Testis (tissue), 3 donors: ENCODE measurements around the gene SYPL1. TPM values are rescaled to one million over a fixed set of nuclear protein-coding genes. Genes with fewer than 3 reads are reported as not detected.

ENCODE experiments used
- DNase-seq: peaks from one replicate; pipeline ENCODE4 v3.0.0-alpha.2; 2019
- H3K27ac ChIP-seq, 2 donors: fragments of 200-600 bp; sonication (generic); one replicate each; pipeline ENCODE4 v1.5.1; 2019
- H3K27me3 ChIP-seq: fragments of 200-600 bp; sonication (generic); one replicate; pipeline ENCODE4 v1.5.1; 2019
- H3K36me3 ChIP-seq: fragments of 200-600 bp; sonication (generic); one replicate; pipeline ENCODE4 v1.5.1; 2017; ENCODE audit warnings: low read depth; ENCODE audit errors: missing control alignments
- H3K4me1 ChIP-seq: fragments of 200-600 bp; sonication (generic); one replicate; pipeline ENCODE4 v1.5.1; 2019
- H3K4me3 ChIP-seq, 2 donors: fragments of 200-600 bp; sonication (generic); one replicate each; pipeline ENCODE4 v1.5.1; 2017 to 2019
- H3K9me3 ChIP-seq: fragments of 200-600 bp; sonication (generic); one replicate; pipeline ENCODE4 v1.5.1; 2017
- POLR2A ChIP-seq: fragments of 450-650 bp; IDR thresholded peaks from one replicate; pipeline ENCODE4 v1.6.1; 2017; ENCODE audit warnings: antibody characterized with exemption, mild to moderate bottlenecking, moderate library complexity
- WGBS, 2 donors: methylation state at CpG; one replicate each; pipeline ENCODE4 v1.1.5; 2018; 5-methylcytosine and 5-hydroxymethylcytosine counted together
- intact Hi-C: fragments of 100-400 bp; cut with DNase I; formaldehyde crosslinking; loops from one replicate; pipeline ENCODE4 v1.15.1; 2023; ENCODE audit warnings: low total_unique reads
- polyA plus RNA-seq: library from polyadenylated mRNA; stranded (reverse); fragments of 350-450 nt; fragmentation: Illumina TruSeq; extraction: RNeasy Lipid Tissue Mini Kit (QIAGEN cat#74804); gene quantifications from one replicate; pipeline ENCODE4 v1.2.3, GENCODE V29; 2014; ENCODE audit warnings: low read depth, low replicate concordance; ENCODE audit not compliant: insufficient read depth
- total RNA-seq, 2 donors: library from RNA; depleted of rRNA; stranded (reverse); fragments of >200 nt; gene quantifications; one replicate each; pipeline ENCODE4 v1.2.3, GENCODE V29; 2016
- TF ChIP-seq, protein P1 (sequence below), 3 experiments: fragments of 450-650 bp in 2 of 3; fragments of 200-600 bp in 1 of 3; sonication (generic) in 1 of 3; IDR thresholded peaks; one replicate each; pipeline ENCODE4 v1.5.1; 2016 to 2019; ENCODE audit warnings: antibody characterized with exemption in 3 of 3, mild to moderate bottlenecking in 2 of 3, moderate library complexity in 1 of 3

SYPL1 gene
- total and polyA plus RNA-seq, 3 donors from 2014 or later = 100.0 to 209 (median 116) TPM

DNA sequence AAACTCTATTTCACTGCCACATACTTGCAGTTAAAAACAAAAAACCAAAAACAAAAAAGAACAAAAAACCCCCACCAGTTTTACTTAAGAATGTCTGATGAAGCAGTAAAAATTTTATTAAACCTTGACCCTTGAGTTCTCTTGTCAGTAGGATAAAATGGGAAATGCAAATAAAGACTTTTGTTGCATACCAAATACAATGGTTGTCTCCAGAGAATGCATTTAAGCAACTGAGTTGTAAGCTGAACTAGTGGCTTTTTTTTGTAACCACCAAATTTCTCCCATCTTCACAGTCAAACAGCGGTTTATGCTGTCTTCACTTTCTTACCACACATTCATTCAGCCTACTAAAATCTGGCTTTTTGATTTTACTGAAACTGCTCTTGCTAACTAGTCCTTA lies 3.1 kb downstream of the SYPL1 start:
- Histone ChIP-seq H3K27ac (peak overlapping the region in 1 of 2 donors; percentile 11), H3K9me3 (no peaks in the 10 kb centered on the region), H3K36me3 (no peaks in the 10 kb centered on the region), H3K27me3 (no peaks in the 10 kb centered on the region), H3K4me3 (no peak overlapping the region), H3K4me1 (peaks cover 23% of the 10 kb centered on the region)
- intact Hi-C loops = no loop called here
- TF ChIP-seq POLR2A = no peak
- TF ChIP-seq, protein P1, sequence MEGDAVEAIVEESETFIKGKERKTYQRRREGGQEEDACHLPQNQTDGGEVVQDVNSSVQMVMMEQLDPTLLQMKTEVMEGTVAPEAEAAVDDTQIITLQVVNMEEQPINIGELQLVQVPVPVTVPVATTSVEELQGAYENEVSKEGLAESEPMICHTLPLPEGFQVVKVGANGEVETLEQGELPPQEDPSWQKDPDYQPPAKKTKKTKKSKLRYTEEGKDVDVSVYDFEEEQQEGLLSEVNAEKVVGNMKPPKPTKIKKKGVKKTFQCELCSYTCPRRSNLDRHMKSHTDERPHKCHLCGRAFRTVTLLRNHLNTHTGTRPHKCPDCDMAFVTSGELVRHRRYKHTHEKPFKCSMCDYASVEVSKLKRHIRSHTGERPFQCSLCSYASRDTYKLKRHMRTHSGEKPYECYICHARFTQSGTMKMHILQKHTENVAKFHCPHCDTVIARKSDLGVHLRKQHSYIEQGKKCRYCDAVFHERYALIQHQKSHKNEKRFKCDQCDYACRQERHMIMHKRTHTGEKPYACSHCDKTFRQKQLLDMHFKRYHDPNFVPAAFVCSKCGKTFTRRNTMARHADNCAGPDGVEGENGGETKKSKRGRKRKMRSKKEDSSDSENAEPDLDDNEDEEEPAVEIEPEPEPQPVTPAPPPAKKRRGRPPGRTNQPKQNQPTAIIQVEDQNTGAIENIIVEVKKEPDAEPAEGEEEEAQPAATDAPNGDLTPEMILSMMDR (IDR thresholded peaks at IDR 0.05) = no peak
- DNase-seq = no peak
- WGBS, 2 donors = 82 to 85% methylated on average over 1 of the region's 1 CpG

DNA sequence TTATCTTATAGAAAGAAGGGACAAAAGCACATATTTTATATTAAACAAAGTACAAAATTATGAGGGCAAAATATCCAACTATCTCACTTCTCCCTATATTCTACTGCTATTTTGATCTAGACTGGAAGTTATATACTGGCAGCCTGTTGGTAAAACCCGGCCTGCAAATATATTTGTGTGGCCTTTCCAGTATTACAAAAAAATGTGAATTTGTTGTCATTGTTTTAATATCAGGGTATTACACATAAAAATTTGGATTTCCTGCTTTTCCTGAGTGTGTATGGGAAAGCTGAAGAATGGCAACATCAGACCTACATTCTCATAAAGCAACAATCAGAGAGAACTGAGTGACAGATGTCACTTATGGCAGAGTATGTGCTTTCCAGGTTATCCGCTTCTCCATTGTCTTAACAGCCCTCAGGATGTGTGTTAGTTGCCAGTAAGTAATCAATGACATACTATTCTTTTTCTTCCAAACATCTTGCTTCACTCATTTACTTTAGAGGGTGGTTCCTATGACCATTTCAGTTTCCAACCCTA lies 7.3 kb downstream of the SYPL1 start:
- WGBS, 2 donors = 81 to 89% methylated on average over 2 of the region's 2 CpGs
- no peak overlapping the region for H3K4me3 ChIP-seq
- H3K9me3 ChIP-seq = no peaks in the 10 kb centered on the region
- DNase-seq = no peak
- intact Hi-C loops = no loop called here
- H3K27me3 ChIP-seq = no peaks in the 10 kb centered on the region
- no peak for TF ChIP-seq POLR2A
- TF ChIP-seq, protein P1 (IDR thresholded peaks at IDR 0.05) = no peak
- peaks cover 13% of the 10 kb centered on the region for H3K4me1 ChIP-seq
- H3K36me3 ChIP-seq = no peaks in the 10 kb centered on the region
- no peak overlapping the region for H3K27ac ChIP-seq

DNA sequence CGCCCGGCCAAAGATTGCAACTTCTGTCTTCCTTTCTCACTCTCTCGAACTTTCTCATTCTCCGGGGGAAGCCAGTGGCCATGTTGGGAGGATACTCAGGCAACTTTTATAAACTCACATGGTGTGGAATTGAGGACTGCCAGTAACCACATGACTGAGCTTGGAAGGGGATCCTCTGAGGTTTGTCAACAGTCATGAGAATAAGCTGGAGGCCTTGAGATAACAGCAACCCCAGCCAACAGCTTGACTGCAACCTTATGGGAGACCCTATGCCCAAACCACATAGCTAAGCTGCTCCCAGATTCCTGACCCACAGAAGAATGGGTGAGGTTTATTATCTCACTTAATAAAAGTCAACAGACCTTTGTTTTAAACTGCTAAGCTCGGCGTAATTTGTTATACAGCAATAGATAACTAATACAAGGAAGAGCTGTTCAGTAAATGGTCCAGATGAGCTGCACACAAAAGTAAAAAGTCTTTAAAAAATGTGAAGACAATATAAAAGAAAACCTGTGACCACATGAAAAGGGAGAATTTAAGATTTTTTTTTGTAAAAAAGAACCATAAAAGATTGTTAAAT lies 9.6 kb downstream of the SYPL1 start:
- Histone ChIP-seq H3K4me3 (no peak overlapping the region), H3K4me1 (no peaks in the 10 kb centered on the region), H3K27ac (no peak overlapping the region), H3K36me3 (no peaks in the 10 kb centered on the region), H3K9me3 (no peaks in the 10 kb centered on the region), H3K27me3 (no peaks in the 10 kb centered on the region)
- no peak for DNase-seq
- TF ChIP-seq, protein P1 (IDR thresholded peaks at IDR 0.05) = no peak
- no peak for TF ChIP-seq POLR2A
- intact Hi-C loops = no loop called here
- 86 to 91% methylated on average over 6 of the region's 6 CpGs for WGBS, 2 donors

DNA sequence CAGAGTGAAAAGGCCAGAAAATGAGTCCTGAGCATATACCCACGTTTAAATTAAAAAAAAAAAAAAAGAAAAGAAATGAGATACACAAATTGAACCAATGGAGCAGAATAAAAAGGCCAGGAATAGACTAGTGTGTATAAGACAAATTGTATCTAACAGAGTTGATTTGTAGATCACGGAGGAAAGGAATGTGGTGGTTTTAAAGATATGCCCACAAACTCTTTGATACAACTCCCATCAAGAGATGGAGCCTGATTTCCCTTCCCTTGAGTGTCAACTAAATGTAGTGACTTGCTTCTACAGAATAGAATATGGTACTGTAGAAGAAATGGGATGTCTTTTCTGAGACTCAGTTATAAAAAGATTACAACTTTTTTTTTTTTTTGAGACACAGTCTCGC lies 10.4 kb downstream of the SYPL1 start:
- 71 to 77% methylated on average over 3 of the region's 3 CpGs for WGBS, 2 donors
- TF ChIP-seq POLR2A = no peak
- TF ChIP-seq, protein P1 (IDR thresholded peaks at IDR 0.05) = no peak

More for the DNA sequence above, 10.4 kb downstream of the SYPL1 start:
- Histone ChIP-seq H3K4me1 (no peaks in the 10 kb centered on the region), H3K4me3 (no peak overlapping the region), H3K9me3 (no peaks in the 10 kb centered on the region), H3K27ac (no peak overlapping the region), H3K36me3 (no peaks in the 10 kb centered on the region), H3K27me3 (no peaks in the 10 kb centered on the region)
- no peak for DNase-seq
- intact Hi-C loops = no loop called here
